Endothelial cell of umbilical vein (primary cell): ENCODE measurements around the gene NPSR1. TPM values are rescaled to one million over a fixed set of nuclear protein-coding genes. Genes with fewer than 3 reads are reported as not detected.
A peak's percentile ranks its signal among the peaks of the same experiment; 100 is the strongest.

ENCODE experiments used
- BruUV-seq: library from RNA; stranded (reverse); fragments of 400-500 nt; replicated peaks from 2 replicates; lab custom pipeline; 2021; lab: Mats Ljungman, UMichigan
- CTCF ChIA-PET: fragments of 300-600, 350-600 bp; sonication (Branson Sonifier 250); formaldehyde crosslinking; loops from one replicate; lab custom pipeline; 2021; ENCODE audit warnings: antibody characterized with exemption, inconsistent platforms; lab: Charles Lee
- POLR2A ChIA-PET: fragments of 300-600, 350-600 bp; sonication (Branson Sonifier 250); formaldehyde crosslinking; loops from one replicate; lab custom pipeline; 2021; ENCODE audit warnings: antibody characterized with exemption, inconsistent platforms; lab: Charles Lee
- DNase-seq: peaks from one replicate; pipeline ENCODE4 v3.0.0-alpha.2; 2011; ENCODE audit warnings: low read depth, low spot score
- FAIRE-seq: peaks from 2 replicates; lab custom pipeline; 2011; peaks lifted over from hg19 to GRCh38; lab: Jason Lieb, UNC
- H2AFZ ChIP-seq: 2 replicates; pipeline ENCODE4 v1.6.0; 2012; ENCODE audit warnings: low read depth, low read length, control low read depth, inconsistent platforms
- H3K27ac ChIP-seq: 2 replicates; pipeline ENCODE4 v1.5.1; 2011; ENCODE audit warnings: low read depth, mild to moderate bottlenecking, control low read depth, low read length, moderate library complexity; ENCODE audit not compliant: insufficient read depth
- H3K27me3 ChIP-seq, 2 experiments: 2 replicates each; pipeline versions ENCODE4 v1.6.0 to v1.6.1; 2011; ENCODE audit warnings: low read length in 2 of 2, mixed read lengths in 1 of 2; ENCODE audit not compliant: control insufficient read depth in 2 of 2, insufficient read depth in 2 of 2
- H3K36me3 ChIP-seq, 2 experiments: 2 replicates in 1 of 2; 3 replicates in 1 of 2; pipeline ENCODE4 v1.5.1; 2011; ENCODE audit warnings: low read length in 2 of 2, mild to moderate bottlenecking in 1 of 2, moderate library complexity in 1 of 2; ENCODE audit not compliant: control insufficient read depth in 2 of 2, insufficient read depth in 2 of 2; ENCODE audit errors: extremely low read depth in 1 of 2
- H3K4me1 ChIP-seq: 3 replicates; pipeline ENCODE4 v1.5.1; 2011; ENCODE audit warnings: mild to moderate bottlenecking, low read length; ENCODE audit not compliant: control insufficient read depth, insufficient read depth; ENCODE audit errors: extremely low read depth
- H3K4me2 ChIP-seq: 2 replicates; pipeline ENCODE4 v1.6.1; 2011; ENCODE audit warnings: low read length, control low read depth, mixed read lengths; ENCODE audit not compliant: insufficient read depth
- H3K4me3 ChIP-seq, 3 experiments: fragments of 200-600 bp in 1 of 3; sonication (generic), shearing (Covaris generic) in 1 of 3; replicated peaks in 1 of 3; 2 replicates each; pipeline ENCODE4 v1.5.1; 2011 to 2016; ENCODE audit warnings: control low read depth in 3 of 3, low read length in 3 of 3, mild to moderate bottlenecking in 2 of 3, inconsistent platforms in 1 of 3, low read depth in 1 of 3, moderate library complexity in 1 of 3; ENCODE audit not compliant: insufficient read depth in 1 of 3
- H3K79me2 ChIP-seq: 2 replicates; pipeline ENCODE4 v1.6.0; 2012; ENCODE audit warnings: low read length, inconsistent platforms; ENCODE audit not compliant: control insufficient read depth, insufficient read depth
- H3K9ac ChIP-seq: replicated peaks from 2 replicates; pipeline ENCODE3; 2011; ENCODE audit warnings: low read length, control low read depth; ENCODE audit not compliant: insufficient read depth; ENCODE audit errors: extremely low read depth
- H3K9me1 ChIP-seq: replicated peaks from 3 replicates; pipeline ENCODE4 v1.6.0; 2011; ENCODE audit warnings: mild to moderate bottlenecking, low read length; ENCODE audit not compliant: control insufficient read depth, insufficient read depth; ENCODE audit errors: extremely low read depth
- H3K9me3 ChIP-seq: replicated peaks from 2 replicates; pipeline ENCODE4 v1.5.1; 2012; ENCODE audit warnings: low read length, inconsistent platforms; ENCODE audit not compliant: control insufficient read depth, insufficient read depth
- H4K20me1 ChIP-seq: replicated peaks from 2 replicates; pipeline ENCODE3; 2011; ENCODE audit warnings: mild to moderate bottlenecking, low read length; ENCODE audit not compliant: control insufficient read depth, insufficient read depth; ENCODE audit errors: extremely low read depth
- CTCF ChIP-seq, 2 donors: IDR thresholded peaks; 1 replicate in 1 of 2; 2 replicates in 1 of 2; pipeline ENCODE4 v1.5.1; 2011; ENCODE audit warnings: low read length in 2 of 2, mild to moderate bottlenecking in 2 of 2, moderate library complexity in 2 of 2, control low read depth in 1 of 2, inconsistent platforms in 1 of 2, low read depth in 1 of 2; ENCODE audit not compliant: insufficient read depth in 1 of 2; ENCODE audit errors: extremely low read depth in 1 of 2
- EZH2 ChIP-seq: IDR thresholded peaks from 2 replicates; pipeline ENCODE4 v1.6.1; 2012; ENCODE audit warnings: borderline replicate concordance, low read depth, mild to moderate bottlenecking, moderate library complexity, low read length, inconsistent platforms; ENCODE audit not compliant: severe bottlenecking
- FOS ChIP-seq: IDR thresholded peaks from 2 replicates; pipeline ENCODE4 v1.6.1; 2011; ENCODE audit warnings: mild to moderate bottlenecking, low read length, moderate library complexity, borderline replicate concordance; ENCODE audit not compliant: insufficient read depth
- GATA2 ChIP-seq: IDR thresholded peaks from 2 replicates; pipeline ENCODE4 v1.7.0; 2011; ENCODE audit warnings: low read depth, mild to moderate bottlenecking, moderate library complexity, mixed read lengths, low read length; ENCODE audit not compliant: insufficient read length, insufficient read depth
- JUN ChIP-seq: IDR thresholded peaks from 2 replicates; pipeline ENCODE4 v1.6.1; 2011; ENCODE audit warnings: borderline replicate concordance, low read depth; ENCODE audit not compliant: insufficient read length, insufficient read depth
- MAX ChIP-seq: IDR thresholded peaks from 2 replicates; pipeline ENCODE4 v1.6.1; 2011; ENCODE audit not compliant: insufficient read depth, insufficient read length
- MYC ChIP-seq: IDR thresholded peaks from one replicate; pipeline ENCODE4 v1.6.1; 2011; ENCODE audit warnings: mild to moderate bottlenecking, low read depth, low read length
- POLR2A ChIP-seq: IDR thresholded peaks from 2 replicates; pipeline ENCODE4 v1.6.1; 2012; ENCODE audit warnings: low read depth, mild to moderate bottlenecking, control low read depth, low read length
- POLR2AphosphoS5 ChIP-seq: IDR thresholded peaks from 2 replicates; pipeline ENCODE4 v1.6.1; 2012; ENCODE audit warnings: low read depth, mild to moderate bottlenecking, control low read depth, low read length, moderate library complexity; ENCODE audit not compliant: insufficient read depth
- dilution Hi-C: fragments of 300-500 bp; cut with MboI; formaldehyde crosslinking; loops from one replicate; pipeline ENCODE4 v1.15.0; 2019; ENCODE audit warnings: low sequenced_read_pairs; ENCODE audit not compliant: extremely low pct_ligation_motif_present
- intact Hi-C: fragments of 100-400 bp; cut with micrococcal nuclease; formaldehyde crosslinking; loops from one replicate; pipeline ENCODE4 v1.10.0; 2022
- polyA plus RNA-seq, 4 experiments: library from polyadenylated mRNA; depleted of rRNA in 3 of 4; stranded (reverse) in 3 of 4; unstranded in 1 of 4; fragments of >200 nt; gene quantifications; 2 replicates each; pipeline versions ENCODE4 v1.2.1 to v1.2.3, GENCODE V29; 2011 to 2012; ENCODE audit warnings: missing spikeins in 1 of 4
- total RNA-seq: library from RNA; stranded (reverse); gene quantifications from 2 replicates; pipeline ENCODE4 v1.2.3, GENCODE V29; 2021

Gene NPSR1
- total and polyA plus RNA-seq, 2 donors (not counting 3 experiments of a cell fraction or from before 2014, with no cell fraction given) = not detected

- Histone ChIP-seq H3K27me3 (no peaks in the 10 kb centered on the region), H3K27ac (no peak overlapping the region), H3K4me3 (no peak overlapping the region), H3K79me2 (no peaks in the 10 kb centered on the region), H3K4me2 (no peak overlapping the region), H3K4me1 (peaks cover 16% of the 10 kb centered on the region), H3K9ac (no peak overlapping the region), H3K36me3 (no peaks in the 10 kb centered on the region), H3K9me1 (no peaks in the 10 kb centered on the region), H2AFZ (no peak overlapping the region), H4K20me1 (no peaks in the 10 kb centered on the region), H3K9me3 (no peaks in the 10 kb centered on the region)
- FAIRE-seq = no peak
- ChIA-PET CTCF (interaction anchor here (1.2 to 1.6 kb wide), 2 partner anchors 10 to 24 kb away, joined by 4 to 8 read pairs; no protein-coding TSS in a partner anchor), POLR2A (no interaction called here)
- dilution Hi-C loops (no loop called here), intact Hi-C loops (loop anchor here (5.0 kb wide), 1 partner anchor 105 kb away; no protein-coding TSS in a partner anchor)
- BruUV-seq = no TSS peak
- no peak for TF ChIP-seq EZH2
- TF ChIP-seq FOS = no peak
- TF ChIP-seq POLR2A = no peak
- TF ChIP-seq MYC = no peak
- TF ChIP-seq MAX = no peak
- TF ChIP-seq CTCF (IDR thresholded peaks at IDR 0.05; ENCODE audit: extremely low read depth in 1 of 2, insufficient read depth in 1 of 2, low read depth in 1 of 2, low read length in 2 of 2) = no peak
- TF ChIP-seq POLR2AphosphoS5 = no peak
- no peak for TF ChIP-seq GATA2
- no peak for TF ChIP-seq JUN
- DNase-seq = peak; percentile 2
These were observed 89.3 kb downstream of the NPSR1 start for GRCh38 chr7:34747176-34747781.
